ENCODE results near the gene C1QTNF1.

C1QTNF1 gene

DNA sequence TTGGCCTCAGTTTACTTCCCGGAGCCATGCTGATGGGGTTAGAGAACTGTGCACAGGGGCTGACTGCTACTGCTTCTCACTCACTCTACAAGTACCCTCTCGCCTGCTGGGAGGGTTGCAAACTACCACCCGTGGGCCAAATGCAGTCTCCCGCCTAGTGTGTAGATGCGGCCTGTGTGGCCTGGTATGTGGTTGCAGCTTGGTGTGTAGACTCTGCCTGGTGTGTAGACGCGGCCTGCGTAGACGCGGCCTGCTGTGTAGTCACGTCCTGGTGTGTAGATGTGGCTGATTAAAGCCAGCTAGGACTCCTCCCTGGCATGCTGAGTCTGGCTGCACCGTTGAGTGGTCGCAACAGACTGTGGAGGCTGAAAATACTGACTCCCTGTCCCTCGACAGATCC is 21.7 kb upstream of the C1QTNF1 start:
- no peak for ATAC-seq
- TF ChIP-seq, protein P1, sequence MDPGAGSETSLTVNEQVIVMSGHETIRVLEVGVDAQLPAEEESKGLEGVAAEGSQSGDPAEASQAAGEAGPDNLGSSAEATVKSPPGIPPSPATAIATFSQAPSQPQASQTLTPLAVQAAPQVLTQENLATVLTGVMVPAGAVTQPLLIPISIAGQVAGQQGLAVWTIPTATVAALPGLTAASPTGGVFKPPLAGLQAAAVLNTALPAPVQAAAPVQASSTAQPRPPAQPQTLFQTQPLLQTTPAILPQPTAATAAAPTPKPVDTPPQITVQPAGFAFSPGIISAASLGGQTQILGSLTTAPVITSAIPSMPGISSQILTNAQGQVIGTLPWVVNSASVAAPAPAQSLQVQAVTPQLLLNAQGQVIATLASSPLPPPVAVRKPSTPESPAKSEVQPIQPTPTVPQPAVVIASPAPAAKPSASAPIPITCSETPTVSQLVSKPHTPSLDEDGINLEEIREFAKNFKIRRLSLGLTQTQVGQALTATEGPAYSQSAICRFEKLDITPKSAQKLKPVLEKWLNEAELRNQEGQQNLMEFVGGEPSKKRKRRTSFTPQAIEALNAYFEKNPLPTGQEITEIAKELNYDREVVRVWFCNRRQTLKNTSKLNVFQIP (CRISPR knock-in tag; IDR thresholded peaks at IDR 0.05; ENCODE audit: borderline replicate concordance, low read depth) = no peak
- TF ChIP-seq OSR1 (CRISPR knock-in tag; IDR thresholded peaks at IDR 0.05) (no peak), ZC3H10 (CRISPR knock-in tag; IDR thresholded peaks at IDR 0.05) (no peak)

DNA sequence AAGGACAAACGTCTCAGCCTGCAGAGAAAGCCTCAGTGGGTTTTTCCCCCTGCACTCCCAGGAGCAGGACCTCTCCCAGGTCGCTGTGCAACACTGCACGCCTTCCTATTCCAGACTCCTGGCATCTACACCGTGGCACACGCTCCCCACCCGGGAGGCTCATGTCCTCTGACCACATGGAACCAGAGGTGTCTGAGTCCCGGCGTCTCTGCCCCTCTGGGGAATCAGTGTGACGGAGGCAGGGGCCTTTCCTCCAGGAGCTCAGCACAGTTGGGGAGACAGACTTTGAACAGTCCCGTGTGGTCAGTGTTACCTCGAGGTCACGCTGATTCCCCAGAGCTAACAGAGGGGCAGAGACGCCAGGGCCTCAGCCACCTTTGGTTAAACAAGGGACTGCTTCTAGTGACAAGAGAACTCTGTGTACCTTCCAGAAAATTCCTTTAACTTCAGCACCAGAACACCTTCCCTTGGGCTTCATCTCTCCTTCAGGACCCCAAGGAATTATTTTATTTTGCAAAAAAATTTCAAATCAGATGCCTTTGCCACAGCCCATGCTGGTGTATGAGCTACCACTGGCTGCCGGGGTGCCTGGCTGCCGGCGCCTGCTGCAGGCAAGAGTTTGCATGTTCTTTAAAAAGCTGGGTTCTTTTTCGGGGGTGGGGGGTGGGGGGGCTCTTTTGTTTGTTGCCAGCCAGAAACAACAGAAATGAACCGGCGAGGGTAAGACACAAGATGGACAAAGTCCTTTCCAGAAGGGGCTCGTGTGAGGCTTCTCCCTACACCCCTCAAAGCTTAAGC is 21.0 kb upstream of the C1QTNF1 start:
- ATAC-seq = no peak
- TF ChIP-seq TOX (CRISPR knock-in tag; IDR thresholded peaks at IDR 0.05; ENCODE audit: borderline replicate concordance) = no peak
- TF ChIP-seq, protein P2, sequence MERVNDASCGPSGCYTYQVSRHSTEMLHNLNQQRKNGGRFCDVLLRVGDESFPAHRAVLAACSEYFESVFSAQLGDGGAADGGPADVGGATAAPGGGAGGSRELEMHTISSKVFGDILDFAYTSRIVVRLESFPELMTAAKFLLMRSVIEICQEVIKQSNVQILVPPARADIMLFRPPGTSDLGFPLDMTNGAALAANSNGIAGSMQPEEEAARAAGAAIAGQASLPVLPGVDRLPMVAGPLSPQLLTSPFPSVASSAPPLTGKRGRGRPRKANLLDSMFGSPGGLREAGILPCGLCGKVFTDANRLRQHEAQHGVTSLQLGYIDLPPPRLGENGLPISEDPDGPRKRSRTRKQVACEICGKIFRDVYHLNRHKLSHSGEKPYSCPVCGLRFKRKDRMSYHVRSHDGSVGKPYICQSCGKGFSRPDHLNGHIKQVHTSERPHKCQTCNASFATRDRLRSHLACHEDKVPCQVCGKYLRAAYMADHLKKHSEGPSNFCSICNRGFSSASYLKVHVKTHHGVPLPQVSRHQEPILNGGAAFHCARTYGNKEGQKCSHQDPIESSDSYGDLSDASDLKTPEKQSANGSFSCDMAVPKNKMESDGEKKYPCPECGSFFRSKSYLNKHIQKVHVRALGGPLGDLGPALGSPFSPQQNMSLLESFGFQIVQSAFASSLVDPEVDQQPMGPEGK (CRISPR knock-in tag; IDR thresholded peaks at IDR 0.05; ENCODE audit: borderline replicate concordance) = no peak

DNA sequence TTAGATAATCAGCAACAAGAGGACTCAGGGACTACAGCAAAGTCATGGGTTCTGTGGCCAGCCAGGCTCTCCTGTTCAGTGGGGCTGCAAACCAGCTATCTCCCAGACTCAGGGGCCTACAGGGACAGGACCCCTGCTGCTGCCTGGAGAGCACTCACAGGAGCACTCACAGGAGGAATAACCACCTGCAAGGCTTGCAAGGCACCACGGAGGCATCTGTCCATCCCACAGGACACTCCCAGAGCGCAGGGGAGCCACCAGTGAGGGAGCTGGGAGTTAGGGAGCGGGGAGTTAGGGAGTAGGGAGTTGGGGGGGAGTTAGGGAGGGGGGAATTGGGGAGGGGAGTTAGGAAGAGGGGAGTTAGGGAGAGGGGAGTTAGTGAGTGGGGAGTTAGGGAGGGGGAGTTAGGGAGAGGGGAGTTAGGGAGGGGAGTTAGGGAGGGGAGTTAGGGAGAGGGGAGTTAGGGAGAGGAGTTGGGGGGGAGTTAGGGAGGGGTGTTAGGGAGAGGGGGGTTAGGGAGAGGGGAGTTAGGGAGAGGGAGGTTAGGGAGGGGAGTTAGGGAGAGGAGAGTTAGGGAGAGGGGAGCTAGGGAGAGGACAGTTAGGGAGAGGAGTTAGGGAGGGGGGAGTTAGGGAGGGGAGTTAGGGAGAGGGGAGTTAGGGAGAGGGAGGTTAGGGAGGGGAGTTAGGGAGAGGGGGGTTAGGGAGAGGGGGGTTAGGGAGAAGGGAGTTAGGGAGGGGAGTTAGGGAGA is 20.1 kb upstream of the C1QTNF1 start:
- TF ChIP-seq ARNTL (CRISPR knock-in tag; IDR thresholded peaks at IDR 0.05; ENCODE audit: borderline replicate concordance, low read depth) (no peak), TOX (CRISPR knock-in tag; IDR thresholded peaks at IDR 0.05; ENCODE audit: borderline replicate concordance) (no peak), ZFP3 (CRISPR knock-in tag; IDR thresholded peaks at IDR 0.05) (no peak), ZFP30 (CRISPR knock-in tag; IDR thresholded peaks at IDR 0.05) (no peak), BACH2 (CRISPR knock-in tag; IDR thresholded peaks at IDR 0.05; ENCODE audit: borderline replicate concordance) (no peak), ZC3H10 (CRISPR knock-in tag; IDR thresholded peaks at IDR 0.05) (no peak), SNAI2 (CRISPR knock-in tag; IDR thresholded peaks at IDR 0.05) (no peak), TCF4 (CRISPR knock-in tag; IDR thresholded peaks at IDR 0.05; ENCODE audit: borderline replicate concordance) (no peak), ISL1 (CRISPR knock-in tag; IDR thresholded peaks at IDR 0.05) (no peak), OSR1 (CRISPR knock-in tag; IDR thresholded peaks at IDR 0.05) (no peak), ZNF8 (CRISPR knock-in tag; IDR thresholded peaks at IDR 0.05) (no peak), RARB (CRISPR knock-in tag; IDR thresholded peaks at IDR 0.05) (no peak), ESRRG (CRISPR knock-in tag; IDR thresholded peaks at IDR 0.05) (no peak), ZNF70 (CRISPR knock-in tag; IDR thresholded peaks at IDR 0.05) (no peak), ZNF565 (CRISPR knock-in tag; conservative IDR thresholded peaks at IDR 0.05; ENCODE audit: low read depth) (no peak), GLIS3 (CRISPR knock-in tag; IDR thresholded peaks at IDR 0.05) (no peak)
- TF ChIP-seq, protein P3, sequence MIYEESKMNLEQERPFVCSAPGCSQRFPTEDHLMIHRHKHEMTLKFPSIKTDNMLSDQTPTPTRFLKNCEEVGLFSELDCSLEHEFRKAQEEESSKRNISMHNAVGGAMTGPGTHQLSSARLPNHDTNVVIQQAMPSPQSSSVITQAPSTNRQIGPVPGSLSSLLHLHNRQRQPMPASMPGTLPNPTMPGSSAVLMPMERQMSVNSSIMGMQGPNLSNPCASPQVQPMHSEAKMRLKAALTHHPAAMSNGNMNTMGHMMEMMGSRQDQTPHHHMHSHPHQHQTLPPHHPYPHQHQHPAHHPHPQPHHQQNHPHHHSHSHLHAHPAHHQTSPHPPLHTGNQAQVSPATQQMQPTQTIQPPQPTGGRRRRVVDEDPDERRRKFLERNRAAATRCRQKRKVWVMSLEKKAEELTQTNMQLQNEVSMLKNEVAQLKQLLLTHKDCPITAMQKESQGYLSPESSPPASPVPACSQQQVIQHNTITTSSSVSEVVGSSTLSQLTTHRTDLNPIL (CRISPR knock-in tag; IDR thresholded peaks at IDR 0.05; ENCODE audit: low read depth) = no peak
- TF ChIP-seq, protein P4, sequence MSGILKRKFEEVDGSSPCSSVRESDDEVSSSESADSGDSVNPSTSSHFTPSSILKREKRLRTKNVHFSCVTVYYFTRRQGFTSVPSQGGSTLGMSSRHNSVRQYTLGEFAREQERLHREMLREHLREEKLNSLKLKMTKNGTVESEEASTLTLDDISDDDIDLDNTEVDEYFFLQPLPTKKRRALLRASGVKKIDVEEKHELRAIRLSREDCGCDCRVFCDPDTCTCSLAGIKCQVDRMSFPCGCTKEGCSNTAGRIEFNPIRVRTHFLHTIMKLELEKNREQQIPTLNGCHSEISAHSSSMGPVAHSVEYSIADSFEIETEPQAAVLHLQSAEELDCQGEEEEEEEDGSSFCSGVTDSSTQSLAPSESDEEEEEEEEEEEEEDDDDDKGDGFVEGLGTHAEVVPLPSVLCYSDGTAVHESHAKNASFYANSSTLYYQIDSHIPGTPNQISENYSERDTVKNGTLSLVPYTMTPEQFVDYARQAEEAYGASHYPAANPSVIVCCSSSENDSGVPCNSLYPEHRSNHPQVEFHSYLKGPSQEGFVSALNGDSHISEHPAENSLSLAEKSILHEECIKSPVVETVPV (CRISPR knock-in tag; IDR thresholded peaks at IDR 0.05) = no peak
- TF ChIP-seq, protein P5, sequence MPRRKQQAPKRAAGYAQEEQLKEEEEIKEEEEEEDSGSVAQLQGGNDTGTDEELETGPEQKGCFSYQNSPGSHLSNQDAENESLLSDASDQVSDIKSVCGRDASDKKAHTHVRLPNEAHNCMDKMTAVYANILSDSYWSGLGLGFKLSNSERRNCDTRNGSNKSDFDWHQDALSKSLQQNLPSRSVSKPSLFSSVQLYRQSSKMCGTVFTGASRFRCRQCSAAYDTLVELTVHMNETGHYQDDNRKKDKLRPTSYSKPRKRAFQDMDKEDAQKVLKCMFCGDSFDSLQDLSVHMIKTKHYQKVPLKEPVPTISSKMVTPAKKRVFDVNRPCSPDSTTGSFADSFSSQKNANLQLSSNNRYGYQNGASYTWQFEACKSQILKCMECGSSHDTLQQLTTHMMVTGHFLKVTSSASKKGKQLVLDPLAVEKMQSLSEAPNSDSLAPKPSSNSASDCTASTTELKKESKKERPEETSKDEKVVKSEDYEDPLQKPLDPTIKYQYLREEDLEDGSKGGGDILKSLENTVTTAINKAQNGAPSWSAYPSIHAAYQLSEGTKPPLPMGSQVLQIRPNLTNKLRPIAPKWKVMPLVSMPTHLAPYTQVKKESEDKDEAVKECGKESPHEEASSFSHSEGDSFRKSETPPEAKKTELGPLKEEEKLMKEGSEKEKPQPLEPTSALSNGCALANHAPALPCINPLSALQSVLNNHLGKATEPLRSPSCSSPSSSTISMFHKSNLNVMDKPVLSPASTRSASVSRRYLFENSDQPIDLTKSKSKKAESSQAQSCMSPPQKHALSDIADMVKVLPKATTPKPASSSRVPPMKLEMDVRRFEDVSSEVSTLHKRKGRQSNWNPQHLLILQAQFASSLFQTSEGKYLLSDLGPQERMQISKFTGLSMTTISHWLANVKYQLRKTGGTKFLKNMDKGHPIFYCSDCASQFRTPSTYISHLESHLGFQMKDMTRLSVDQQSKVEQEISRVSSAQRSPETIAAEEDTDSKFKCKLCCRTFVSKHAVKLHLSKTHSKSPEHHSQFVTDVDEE (CRISPR knock-in tag; IDR thresholded peaks at IDR 0.05) = no peak
- TF ChIP-seq, protein P1 (CRISPR knock-in tag; IDR thresholded peaks at IDR 0.05; ENCODE audit: borderline replicate concordance, low read depth) = no peak
- ATAC-seq = no peak

Measured in SK-N-SH treated with all-trans-retinoic acid at 6 μM for 48 hours (cell line).